HCT116 (cell line): ENCODE results near the gene KRTAP10-10. TPM values are rescaled to one million over a fixed set of nuclear protein-coding genes. Genes with fewer than 3 reads are reported as not detected.

Experiments
- ATAC-seq: fragments of 200-7000 bp; cut with Tn5 transposase; 2 replicates; pipeline ENCODE4 v1.9.1; 2020; ENCODE audit warnings: mild to moderate bottlenecking, moderate library complexity
- BruUV-seq: library from RNA; stranded (reverse); fragments of 400-500 nt; replicated peaks from 2 replicates; lab custom pipeline; 2021; lab: Mats Ljungman, UMichigan
- CTCF ChIA-PET: fragments of 300-600 bp; sonication (Branson Sonifier 250); formaldehyde crosslinking; loops from one replicate; lab custom pipeline; 2021; ENCODE audit warnings: antibody characterized with exemption; lab: Charles Lee
- POLR2A ChIA-PET: fragments of 300-600, 350-600 bp; sonication (Branson Sonifier 250); formaldehyde crosslinking; loops from one replicate; lab custom pipeline; 2021; ENCODE audit warnings: antibody characterized with exemption; lab: Charles Lee
- RAD21 ChIA-PET, 2 experiments: fragments of 300-600 bp; sonication (Branson Sonifier 250); formaldehyde crosslinking; loops; one replicate each; lab custom pipeline; 2023; ENCODE audit warnings: low total read pairs in 2 of 2; ENCODE audit not compliant: uncharacterized antibody in 2 of 2, unreplicated experiment in 2 of 2, low non-redundant PET in 1 of 2; lab: Charles Lee
- DNase-seq: peaks from one replicate; pipeline ENCODE4 v3.0.0-alpha.2; 2010; ENCODE audit warnings: low read depth, low spot score
- H2AFZ ChIP-seq: fragments of 200-600 bp; shearing (Covaris generic), sonication (generic); 2 replicates; pipeline ENCODE4 v1.6.1; 2017; ENCODE audit warnings: low read depth, mixed run types, mixed read lengths, antibody characterized with exemption, low read length; ENCODE audit not compliant: poor library complexity, severe bottlenecking
- H3K27ac ChIP-seq: 2 replicates; pipeline ENCODE4 v1.5.1; 2012; ENCODE audit warnings: low read depth, low read length
- H3K27me3 ChIP-seq: fragments of 200-600 bp; sonication (generic); 2 replicates; pipeline ENCODE4 v1.6.1; 2016; ENCODE audit warnings: mixed run types, low read length, mixed read lengths; ENCODE audit not compliant: insufficient read depth
- H3K36me3 ChIP-seq, 2 experiments: fragments of 200-500 bp in 1 of 2; fragments of 200-600 bp in 1 of 2; sonication (Bioruptor generic) in 1 of 2; sonication (generic) in 1 of 2; 2 replicates each; pipeline versions ENCODE4 v1.5.1 to v1.6.1; 2014 to 2016; ENCODE audit warnings: low read length in 2 of 2, inconsistent platforms in 1 of 2, mixed read lengths in 1 of 2, mixed run types in 1 of 2; ENCODE audit not compliant: insufficient read depth in 2 of 2, control insufficient read depth in 1 of 2
- H3K4me1 ChIP-seq, 2 experiments: fragments of 200-600 bp in 1 of 2; sonication (generic) in 1 of 2; 2 replicates each; pipeline versions ENCODE4 v1.5.1 to v1.6.1; 2012 to 2017; ENCODE audit warnings: low read length in 2 of 2, inconsistent platforms in 1 of 2, mild to moderate bottlenecking in 1 of 2, mixed read lengths in 1 of 2, mixed run types in 1 of 2, moderate library complexity in 1 of 2; ENCODE audit not compliant: insufficient read depth in 2 of 2, control insufficient read depth in 1 of 2
- H3K4me2 ChIP-seq: fragments of 200-600 bp; sonication (generic); 2 replicates; pipeline ENCODE4 v1.6.1; 2017; ENCODE audit warnings: mixed run types, low read length, mixed read lengths
- H3K4me3 ChIP-seq, 2 experiments: fragments of 200-600 bp in 1 of 2; sonication (generic) in 1 of 2; replicated peaks in 1 of 2; 2 replicates each; pipeline ENCODE4 v1.5.1; 2011 to 2016; ENCODE audit warnings: low read length in 2 of 2, control low read depth in 1 of 2, low read depth in 1 of 2, mild to moderate bottlenecking in 1 of 2, mixed read lengths in 1 of 2, mixed run types in 1 of 2
- H3K79me2 ChIP-seq: fragments of 200-600 bp; sonication (generic); 2 replicates; pipeline ENCODE4 v1.6.1; 2017; ENCODE audit warnings: mild to moderate bottlenecking, mixed run types, low read length, moderate library complexity, mixed read lengths; ENCODE audit not compliant: insufficient read depth
- H3K9ac ChIP-seq: fragments of 200-600 bp; sonication (generic); 2 replicates; pipeline ENCODE4 v1.6.1; 2016; ENCODE audit warnings: low read length, mixed read lengths
- H3K9me2 ChIP-seq: fragments of 200-600 bp; sonication (generic), shearing (Covaris generic); 2 replicates; pipeline ENCODE4 v1.6.1; 2017; ENCODE audit warnings: mixed run types, mild to moderate bottlenecking, moderate library complexity; ENCODE audit not compliant: insufficient read depth
- H3K9me3 ChIP-seq, 2 experiments: fragments of 200-500 bp in 1 of 2; fragments of 200-600 bp in 1 of 2; sonication (Bioruptor generic) in 1 of 2; sonication (generic) in 1 of 2; 2 replicates each; pipeline ENCODE4 v1.6.1; 2014 to 2017; ENCODE audit warnings: low read length in 2 of 2, mixed read lengths in 2 of 2, inconsistent platforms in 1 of 2, low read depth in 1 of 2, mild to moderate bottlenecking in 1 of 2, mixed run types in 1 of 2, moderate library complexity in 1 of 2; ENCODE audit not compliant: control insufficient read depth in 1 of 2, insufficient read depth in 1 of 2
- H4K20me1 ChIP-seq: fragments of 200-600 bp; sonication (generic), shearing (Covaris generic); 2 replicates; pipeline ENCODE4 v1.6.1; 2017; ENCODE audit warnings: mixed run types, mild to moderate bottlenecking, moderate library complexity; ENCODE audit not compliant: insufficient read depth
- CBX3 ChIP-seq: IDR thresholded peaks from 2 replicates; pipeline ENCODE4 v1.6.1; 2012; ENCODE audit warnings: low read depth
- CEBPB ChIP-seq: IDR thresholded peaks from 2 replicates; pipeline ENCODE4 v1.6.1; 2012; ENCODE audit warnings: low read depth
- EGR1 ChIP-seq: IDR thresholded peaks from 2 replicates; pipeline ENCODE4 v1.6.1; 2012; ENCODE audit warnings: low read depth
- ELF1 ChIP-seq: IDR thresholded peaks from 2 replicates; pipeline ENCODE4 v1.6.1; 2012; ENCODE audit warnings: low read depth, borderline replicate concordance
- EZH2 ChIP-seq: fragments of 200-600 bp; sonication (generic); IDR thresholded peaks from 2 replicates; pipeline ENCODE4 v1.6.1; 2017; ENCODE audit warnings: antibody characterized with exemption, mixed run types
- EZH2phosphoT487 ChIP-seq: fragments of 200-600 bp; IDR thresholded peaks from 2 replicates; pipeline ENCODE4 v1.6.1; 2018; ENCODE audit warnings: antibody characterized with exemption, borderline replicate concordance
- FOSL1 ChIP-seq: IDR thresholded peaks from 2 replicates; pipeline ENCODE4 v1.6.1; 2012; ENCODE audit warnings: low read depth
- MAX ChIP-seq: IDR thresholded peaks from 2 replicates; pipeline ENCODE4 v1.6.1; 2012
- POLR2A ChIP-seq: IDR thresholded peaks from 2 replicates; pipeline ENCODE4 v1.7.0; 2011; ENCODE audit warnings: borderline replicate concordance; ENCODE audit not compliant: insufficient read depth, insufficient read length; ENCODE audit errors: extremely low read depth
- POLR2AphosphoS5 ChIP-seq: IDR thresholded peaks from 2 replicates; pipeline ENCODE4 v1.6.1; 2011; ENCODE audit warnings: mild to moderate bottlenecking, low read depth, low read length, moderate library complexity
- REST ChIP-seq: IDR thresholded peaks from 2 replicates; pipeline ENCODE4 v1.6.1; 2012; ENCODE audit warnings: low read depth
- SP1 ChIP-seq: IDR thresholded peaks from 2 replicates; pipeline ENCODE4 v1.6.1; 2012; ENCODE audit warnings: low read depth
- TCF7L2 ChIP-seq: IDR thresholded peaks from 2 replicates; pipeline ENCODE4 v1.7.0; 2011; ENCODE audit warnings: borderline replicate concordance, inconsistent platforms; ENCODE audit not compliant: insufficient read depth, insufficient read length; ENCODE audit errors: extremely low read depth
- ZBTB33 ChIP-seq: IDR thresholded peaks from 2 replicates; pipeline ENCODE4 v1.6.1; 2011; ENCODE audit warnings: mild to moderate bottlenecking, low read length, moderate library complexity; ENCODE audit not compliant: insufficient replicate concordance; ENCODE audit errors: extremely low read depth
- ZNF274 ChIP-seq: fragments of 200-500 bp; sonication (Bioruptor generic); IDR thresholded peaks from 2 replicates; pipeline ENCODE4 v1.6.1; 2014; ENCODE audit warnings: mild to moderate bottlenecking, low read depth, low read length, inconsistent platforms
- intact Hi-C: fragments of 100-400 bp; cut with micrococcal nuclease; formaldehyde crosslinking; loops from 2 replicates; pipeline ENCODE4 v1.10.0; 2022
- total RNA-seq: library from RNA; stranded (reverse); gene quantifications from one replicate; pipeline ENCODE4 v1.2.1, GENCODE V29; 2021; ENCODE audit not compliant: unreplicated experiment

The KRTAP10-10 gene
- total RNA-seq, 1 experiment from 2014 or later, result not detected

GRCh38 chr21:44613386-44614155 is 23.6 kb upstream of the KRTAP10-10 start:
- Histone ChIP-seq H3K4me1 (no peaks in the 10 kb centered on the region), H3K4me3 (no peak overlapping the region), H3K4me2 (no peak overlapping the region)
- BruUV-seq, result no TSS peak
- no peak for TF ChIP-seq POLR2AphosphoS5
- TF ChIP-seq EZH2, result no peak
- TF ChIP-seq CEBPB, result no peak
- TF ChIP-seq TCF7L2, result no peak
- TF ChIP-seq REST, result no peak
- no peak for TF ChIP-seq MAX
- no peak for TF ChIP-seq POLR2A
- TF ChIP-seq CBX3, result no peak
- no peak for TF ChIP-seq ZBTB33
- TF ChIP-seq FOSL1, result no peak
- TF ChIP-seq EZH2phosphoT487, result no peak
- no peak for TF ChIP-seq ZNF274
- TF ChIP-seq SP1, result no peak
- TF ChIP-seq EGR1, result no peak
- TF ChIP-seq ELF1, result no peak
- TF ChIP-seq, all 23 proteins: peak for 0
- Histone ChIP-seq H3K9ac (no peak overlapping the region), H3K27me3 (no peaks in the 10 kb centered on the region), H3K79me2 (no peaks in the 10 kb centered on the region), H3K9me2 (no peaks in the 10 kb centered on the region), H4K20me1 (no peaks in the 10 kb centered on the region), H3K27ac (no peak overlapping the region), H3K36me3 (no peaks in the 10 kb centered on the region), H3K9me3 (peaks cover 3 to 5% of the 10 kb centered on the region in 2 experiments; a peak in 2 of 4 replicates), H2AFZ (no peak overlapping the region)
- ATAC-seq (no peak), DNase-seq (no peak)
- POLR2A ChIA-PET, result no interaction called here
- RAD21 ChIA-PET, result no interaction called here
- intact Hi-C loops, result no loop called here
- CTCF ChIA-PET, result no interaction called here
